ENCODE data around the gene TMEM59. TPM values are rescaled to one million over a fixed set of nuclear protein-coding genes. Genes with fewer than 3 reads are reported as not detected.

TMEM59 gene
- total and polyA plus RNA-seq, 2 of the 8 experiments (the other 6 are each of a cell fraction or from before 2014, with no cell fraction given) = 116 to 139 TPM

DNA sequence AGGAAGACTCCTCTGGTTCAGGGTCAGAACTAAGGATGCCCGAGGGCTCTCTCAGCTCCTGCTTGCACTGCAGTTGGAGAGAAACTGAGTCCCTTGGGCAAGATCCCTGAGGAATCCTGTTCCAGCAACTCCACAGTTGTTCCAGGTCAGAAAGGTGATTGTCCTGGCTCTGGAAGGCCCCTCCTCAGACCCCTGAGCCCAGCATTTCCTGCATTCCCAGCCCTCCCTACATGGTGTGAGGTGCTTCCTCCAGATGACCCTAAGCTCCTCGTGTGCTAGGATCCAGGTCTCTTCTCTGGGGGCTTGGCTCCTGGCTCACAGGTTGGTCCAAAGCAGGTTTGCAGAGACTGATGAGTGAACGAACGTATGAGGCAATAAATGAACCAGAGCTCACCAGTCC is 46.5 kb downstream of the TMEM59 start:
- H3K36me3 ChIP-seq (ENCODE audit: control insufficient read depth in 2 of 4, insufficient read depth in 4 of 4, low read length in 3 of 4) = no peaks in the 10 kb centered on the region
- no peak overlapping the region for H3K9ac ChIP-seq (replicated peaks in 1 of 4; ENCODE audit: extremely low read depth in 1 of 4, low read depth in 3 of 4, low read length in 3 of 4)
- no peak overlapping the region for H2AK5ac ChIP-seq (ENCODE audit: low read depth, low read length)
- H3K56ac ChIP-seq (replicated peaks; ENCODE audit: insufficient read length, low read depth, low read length) = no peak overlapping the region
- H3K23me2 ChIP-seq (ENCODE audit: low read depth, low read length) = no peaks in the 10 kb centered on the region; the same call in 1 of the 2 replicates
- 86% methylated on average over 4 of the region's 4 CpGs; no CpG with 5 or more reads in 1 of the 2 experiments for WGBS, 2 experiments (ENCODE audit: extremely low coverage in 1 of 2, insufficient coverage in 1 of 2, insufficient read length in 1 of 2, insufficient replicate concordance in 2 of 2, low coverage in 1 of 2, low lambda C conversion rate in 2 of 2, missing lambda C conversion rate in 1 of 2)
- no peak overlapping the region for H2AFZ ChIP-seq (ENCODE audit: low read length)
- H3K79me1 ChIP-seq (ENCODE audit: low read depth, low read length) = no peaks in the 10 kb centered on the region
- H2BK5ac ChIP-seq (ENCODE audit: low read depth, low read length) = no peak overlapping the region
- H2BK120ac ChIP-seq (replicated peaks; ENCODE audit: low read depth, low read length) = no peak overlapping the region
- no peak overlapping the region for H3K4me2 ChIP-seq (ENCODE audit: insufficient read depth in 1 of 2, low read depth in 2 of 2, low read length in 2 of 2)
- H3K27me3 ChIP-seq (replicated peaks in 1 of 4; ENCODE audit: control insufficient read depth in 3 of 4, extremely low read depth in 1 of 4, insufficient read depth in 3 of 4, low read length in 3 of 4) = no peaks in the 10 kb centered on the region
- H4K8ac ChIP-seq (ENCODE audit: extremely low read depth, insufficient read depth, low read length) = no peak overlapping the region
- no peak overlapping the region for H3K23ac ChIP-seq (ENCODE audit: insufficient read length)
- no peak overlapping the region for H3K4ac ChIP-seq (replicated peaks; ENCODE audit: insufficient read length, low read depth, low read length)
- TF ChIP-seq SIRT6 (IDR thresholded peaks at IDR 0.05; ENCODE audit: low read length) (no peak), SIX5 (IDR thresholded peaks at IDR 0.05; ENCODE audit: low read depth, low read length) (no peak), RXRA (IDR thresholded peaks at IDR 0.05; ENCODE audit: insufficient read depth, low read depth, low read length) (no peak), EGR1 (IDR thresholded peaks at IDR 0.05; ENCODE audit: borderline replicate concordance, low read depth, low read length) (no peak), KDM4A (IDR thresholded peaks at IDR 0.05; ENCODE audit: low read depth, low read length, severe bottlenecking) (no peak), RFX5 (IDR thresholded peaks at IDR 0.05; ENCODE audit: borderline replicate concordance, low read depth, low read length) (no peak), BCL11A (IDR thresholded peaks at IDR 0.05; ENCODE audit: low read depth in 2 of 2, low read length in 2 of 2) (no peak), CREB1 (IDR thresholded peaks at IDR 0.05) (no peak), TEAD4 (IDR thresholded peaks at IDR 0.05; ENCODE audit: low read depth, low read length) (no peak), HDAC2 (IDR thresholded peaks at IDR 0.05; ENCODE audit: borderline replicate concordance in 1 of 2, low read depth in 2 of 2, low read length in 2 of 2) (no peak), POLR2A (IDR thresholded peaks at IDR 0.05; ENCODE audit: control extremely low read depth in 1 of 2, low read depth in 2 of 2, low read length in 2 of 2) (no peak), KDM5A (IDR thresholded peaks at IDR 0.05; ENCODE audit: low read length) (no peak)
- TF ChIP-seq, protein P1, sequence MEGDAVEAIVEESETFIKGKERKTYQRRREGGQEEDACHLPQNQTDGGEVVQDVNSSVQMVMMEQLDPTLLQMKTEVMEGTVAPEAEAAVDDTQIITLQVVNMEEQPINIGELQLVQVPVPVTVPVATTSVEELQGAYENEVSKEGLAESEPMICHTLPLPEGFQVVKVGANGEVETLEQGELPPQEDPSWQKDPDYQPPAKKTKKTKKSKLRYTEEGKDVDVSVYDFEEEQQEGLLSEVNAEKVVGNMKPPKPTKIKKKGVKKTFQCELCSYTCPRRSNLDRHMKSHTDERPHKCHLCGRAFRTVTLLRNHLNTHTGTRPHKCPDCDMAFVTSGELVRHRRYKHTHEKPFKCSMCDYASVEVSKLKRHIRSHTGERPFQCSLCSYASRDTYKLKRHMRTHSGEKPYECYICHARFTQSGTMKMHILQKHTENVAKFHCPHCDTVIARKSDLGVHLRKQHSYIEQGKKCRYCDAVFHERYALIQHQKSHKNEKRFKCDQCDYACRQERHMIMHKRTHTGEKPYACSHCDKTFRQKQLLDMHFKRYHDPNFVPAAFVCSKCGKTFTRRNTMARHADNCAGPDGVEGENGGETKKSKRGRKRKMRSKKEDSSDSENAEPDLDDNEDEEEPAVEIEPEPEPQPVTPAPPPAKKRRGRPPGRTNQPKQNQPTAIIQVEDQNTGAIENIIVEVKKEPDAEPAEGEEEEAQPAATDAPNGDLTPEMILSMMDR (IDR thresholded peaks at IDR 0.05; ENCODE audit: control extremely low read depth in 1 of 3, insufficient read depth in 1 of 3, low read depth in 1 of 3, low read length in 3 of 3) = no peak
- no peak overlapping the region for H3K27ac ChIP-seq (ENCODE audit: low read depth, low read length)
- ChIA-PET CTCF (ENCODE audit: partially characterized antibody) (interaction anchor here (0.8 to 4.1 kb wide), 4 partner anchors 15 to 172 kb away, joined by 3 to 18 read pairs (median 5); no protein-coding TSS in a partner anchor), POLR2A (ENCODE audit: partially characterized antibody) (interaction anchor here (1.3 kb wide), 1 partner anchor 12 kb away, joined by 4 read pairs; no protein-coding TSS in a partner anchor)
- H3K4me1 ChIP-seq (replicated peaks in 1 of 4; ENCODE audit: control insufficient read depth in 3 of 4, insufficient read depth in 4 of 4, low read length in 3 of 4) = no peaks in the 10 kb centered on the region
- H3K4me3 ChIP-seq (ENCODE audit: extremely low read depth in 1 of 4, insufficient read depth in 2 of 4, low read depth in 3 of 4, low read length in 4 of 4) = no peak overlapping the region
- no peak overlapping the region for H3K14ac ChIP-seq (ENCODE audit: insufficient read length)
- FAIRE-seq (no peak), DNase-seq (ENCODE audit: low read depth in 1 of 2, low spot score in 2 of 2) (no peak)
- H2BK20ac ChIP-seq (ENCODE audit: low read length) = no peak overlapping the region
- no peaks in the 10 kb centered on the region for H4K20me1 ChIP-seq (replicated peaks in 1 of 2; ENCODE audit: control insufficient read depth in 1 of 2, insufficient read depth in 2 of 2, low read length in 2 of 2)
- H2BK15ac ChIP-seq (ENCODE audit: low read length) = no peak overlapping the region
- no peaks in the 10 kb centered on the region for H3K79me2 ChIP-seq (ENCODE audit: control insufficient read depth in 1 of 2, insufficient read depth in 2 of 2, low read length in 2 of 2)
- H3K9me3 ChIP-seq (ENCODE audit: insufficient read depth in 2 of 2, low read depth in 1 of 2, low read length in 1 of 2) = peaks cover 3 to 17% of the 10 kb centered on the region in 2 experiments; a peak in 3 of 4 replicates
- H4K91ac ChIP-seq (replicated peaks; ENCODE audit: insufficient read length, low read length) = no peak overlapping the region
- H2BK12ac ChIP-seq (ENCODE audit: low read depth, low read length) = no peak overlapping the region
- no peak overlapping the region for H3K18ac ChIP-seq (ENCODE audit: extremely low read depth, low read length)
- H4K5ac ChIP-seq (ENCODE audit: insufficient read length, low read depth, low read length) = no peak overlapping the region
